K562 (cell line): ENCODE results near the gene EPO.

Experiments used
- CBX2 ChIP-seq: fragments of 200-600 bp; sonication (generic); IDR thresholded peaks from one replicate; pipeline ENCODE4 v1.6.1; 2012; ENCODE audit warnings: mild to moderate bottlenecking, low read length, inconsistent platforms; ENCODE audit not compliant: insufficient read depth, poor library complexity, severe bottlenecking
- FOXJ3 ChIP-seq: sonication (generic); formaldehyde crosslinking; IDR thresholded peaks from 2 replicates; pipeline ENCODE4 v1.4.0; 2020; ENCODE audit warnings: mild to moderate bottlenecking, missing genetic modification reagents
- MAX ChIP-seq: sonication (generic); formaldehyde crosslinking; IDR thresholded peaks from 2 replicates; pipeline ENCODE4 v1.9.0; 2022; ENCODE audit warnings: mild to moderate bottlenecking, missing genetic modification reagents
- MEIS2 ChIP-seq: fragments of 450-650 bp; IDR thresholded peaks from 2 replicates; pipeline ENCODE4 v1.6.1; 2014; ENCODE audit warnings: mild to moderate bottlenecking; ENCODE audit not compliant: partially characterized antibody
- YY1 ChIP-seq, 3 experiments: IDR thresholded peaks; 2 replicates each; pipeline ENCODE4 v1.6.1; 2011; ENCODE audit warnings: low read length in 2 of 3, mild to moderate bottlenecking in 2 of 3, moderate library complexity in 2 of 3, borderline replicate concordance in 1 of 3, control low read depth in 1 of 3, low read depth in 1 of 3; ENCODE audit not compliant: insufficient read depth in 3 of 3, insufficient replicate concordance in 2 of 3, control insufficient read depth in 1 of 3, insufficient read length in 1 of 3; ENCODE audit errors: extremely low read depth in 1 of 3
- ZSCAN29 ChIP-seq: fragments of 450-650 bp; IDR thresholded peaks from 2 replicates; pipeline ENCODE4 v1.6.1; 2017

GRCh38 chr7:100759357-100760171 lies 39.3 kb downstream of the EPO start:
- no peak for TF ChIP-seq MAX (CRISPR knock-in tag)
- TF ChIP-seq ZSCAN29 = no peak
- no peak for TF ChIP-seq FOXJ3 (CRISPR knock-in tag)
- no peak for TF ChIP-seq MEIS2
- TF ChIP-seq CBX2 = no peak
- TF ChIP-seq YY1 (IDR thresholded peaks at IDR 0.05; ENCODE audit: borderline replicate concordance in 1 of 3, control insufficient read depth in 1 of 3, extremely low read depth in 1 of 3, insufficient read depth in 3 of 3, insufficient read length in 1 of 3, insufficient replicate concordance in 2 of 3, low read depth in 1 of 3, low read length in 2 of 3) = no peak
